DOHH2 (cell line): ENCODE data around the gene DUSP16.

ENCODE experiments used
- EZH2phosphoT487 ChIP-seq: fragments of 200-600 bp; sonication (generic); IDR thresholded peaks from 2 replicates; pipeline ENCODE4 v1.6.1; 2017; ENCODE audit warnings: borderline replicate concordance, mild to moderate bottlenecking, antibody characterized with exemption, low read length, moderate library complexity, mixed read lengths
- TF ChIP-seq, protein P1 (sequence below): fragments of 200-600 bp; sonication (generic); IDR thresholded peaks from one replicate; pipeline ENCODE4 v1.5.1; 2014; ENCODE audit warnings: antibody characterized with exemption, mild to moderate bottlenecking, low read depth, low read length; ENCODE audit not compliant: poor library complexity, severe bottlenecking

DNA sequence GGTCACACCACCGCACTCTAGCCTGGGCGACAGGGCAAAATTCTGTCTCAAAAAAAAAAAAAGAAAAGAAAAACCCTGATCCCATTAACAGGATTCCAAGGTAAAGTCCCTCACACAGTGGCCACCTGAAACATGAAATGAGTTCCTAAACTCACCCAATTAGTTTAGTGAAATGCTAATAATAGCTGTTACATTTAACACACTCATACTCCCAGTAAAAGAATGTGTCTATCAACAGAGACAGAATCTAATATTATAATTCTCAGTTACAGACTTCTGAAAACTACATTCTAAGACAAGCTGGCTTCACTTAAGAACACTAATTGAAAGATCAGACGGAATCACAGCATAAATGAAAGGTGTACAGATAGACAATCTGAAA is 44.2 kb downstream of the DUSP16 start:
- TF ChIP-seq, protein P1, sequence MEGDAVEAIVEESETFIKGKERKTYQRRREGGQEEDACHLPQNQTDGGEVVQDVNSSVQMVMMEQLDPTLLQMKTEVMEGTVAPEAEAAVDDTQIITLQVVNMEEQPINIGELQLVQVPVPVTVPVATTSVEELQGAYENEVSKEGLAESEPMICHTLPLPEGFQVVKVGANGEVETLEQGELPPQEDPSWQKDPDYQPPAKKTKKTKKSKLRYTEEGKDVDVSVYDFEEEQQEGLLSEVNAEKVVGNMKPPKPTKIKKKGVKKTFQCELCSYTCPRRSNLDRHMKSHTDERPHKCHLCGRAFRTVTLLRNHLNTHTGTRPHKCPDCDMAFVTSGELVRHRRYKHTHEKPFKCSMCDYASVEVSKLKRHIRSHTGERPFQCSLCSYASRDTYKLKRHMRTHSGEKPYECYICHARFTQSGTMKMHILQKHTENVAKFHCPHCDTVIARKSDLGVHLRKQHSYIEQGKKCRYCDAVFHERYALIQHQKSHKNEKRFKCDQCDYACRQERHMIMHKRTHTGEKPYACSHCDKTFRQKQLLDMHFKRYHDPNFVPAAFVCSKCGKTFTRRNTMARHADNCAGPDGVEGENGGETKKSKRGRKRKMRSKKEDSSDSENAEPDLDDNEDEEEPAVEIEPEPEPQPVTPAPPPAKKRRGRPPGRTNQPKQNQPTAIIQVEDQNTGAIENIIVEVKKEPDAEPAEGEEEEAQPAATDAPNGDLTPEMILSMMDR: no peak
- no peak for TF ChIP-seq EZH2phosphoT487
